Suppressor macrophage treated with lipopolysaccharide for 1 hour (primary cell): ENCODE measurements around the gene SMIM35.
A peak's percentile ranks its signal among the peaks of the same experiment; 100 is the strongest.

ENCODE experiments used
- DNase-seq, 3 donors: peaks; one replicate each; pipeline ENCODE4 v3.0.0-alpha.2; 2020 to 2022

SMIM35 gene

GRCh38 chr11:118055966-118056365 lies 30.8 kb downstream of the SMIM35 start:
- DNase-seq: no peak

GRCh38 chr11:118054712-118055640 lies 31.8 kb downstream of the SMIM35 start:
- no peak for DNase-seq

GRCh38 chr11:118052581-118053206 lies 34.1 kb downstream of the SMIM35 start:
- DNase-seq: no peak

- DNase-seq: peak in 2 of 3 donors; percentile 20 to 31
Observed at GRCh38 chr11:118051611-118052461, 34.9 kb downstream of the SMIM35 start.

GRCh38 chr11:118051136-118051610 lies 35.6 kb downstream of the SMIM35 start:
- DNase-seq: no peak

- DNase-seq: no peak
Observed at GRCh38 chr11:118050208-118050891, 36.4 kb downstream of the SMIM35 start.

GRCh38 chr11:118049771-118050170 lies 37.0 kb downstream of the SMIM35 start:
- DNase-seq: no peak

- peak in 1 of 3 donors; percentile 27 for DNase-seq
Observed at GRCh38 chr11:118048472-118049370, 38.0 kb downstream of the SMIM35 start.

GRCh38 chr11:118047749-118048148 lies 39.0 kb downstream of the SMIM35 start:
- DNase-seq: no peak

- no peak for DNase-seq
Observed at GRCh38 chr11:118046964-118047700, 39.6 kb downstream of the SMIM35 start.

- DNase-seq: peak; percentile 23 to 48 (median 47)
Observed at GRCh38 chr11:118046051-118046963, 40.5 kb downstream of the SMIM35 start.

- DNase-seq: no peak
Observed at GRCh38 chr11:118045191-118045590, 41.6 kb downstream of the SMIM35 start.

- no peak for DNase-seq
Observed at GRCh38 chr11:118042796-118043195, 44.0 kb downstream of the SMIM35 start.

GRCh38 chr11:118042141-118042540 lies 44.6 kb downstream of the SMIM35 start:
- DNase-seq: no peak

- DNase-seq: no peak
Observed at GRCh38 chr11:118033443-118033842, 53.3 kb downstream of the SMIM35 start.

- no peak for DNase-seq
Observed at GRCh38 chr11:118028626-118029025, 58.1 kb downstream of the SMIM35 start.

- no peak for DNase-seq
Observed at GRCh38 chr11:118027694-118028093, 59.1 kb downstream of the SMIM35 start.

GRCh38 chr11:118021146-118021545 lies 65.6 kb downstream of the SMIM35 start:
- DNase-seq: no peak

GRCh38 chr11:118018401-118018800 lies 68.4 kb downstream of the SMIM35 start:
- peak; percentile 51 to 64 (median 60) for DNase-seq
